DOHH2 (cell line): ENCODE measurements around the gene MBLAC1.

Source experiments
- EZH2phosphoT487 ChIP-seq: fragments of 200-600 bp; sonication (generic); IDR thresholded peaks from 2 replicates; pipeline ENCODE4 v1.6.1; 2017; ENCODE audit warnings: borderline replicate concordance, mild to moderate bottlenecking, antibody characterized with exemption, low read length, moderate library complexity, mixed read lengths
- TF ChIP-seq, protein P1 (sequence below): fragments of 200-600 bp; sonication (generic); IDR thresholded peaks from one replicate; pipeline ENCODE4 v1.5.1; 2014; ENCODE audit warnings: antibody characterized with exemption, mild to moderate bottlenecking, low read depth, low read length; ENCODE audit not compliant: poor library complexity, severe bottlenecking

GRCh38 chr7:100119072-100119969, 7.4 kb upstream of the MBLAC1 start, which contains the start of the genes CNPY4 and TAF6:
- TF ChIP-seq, protein P1, sequence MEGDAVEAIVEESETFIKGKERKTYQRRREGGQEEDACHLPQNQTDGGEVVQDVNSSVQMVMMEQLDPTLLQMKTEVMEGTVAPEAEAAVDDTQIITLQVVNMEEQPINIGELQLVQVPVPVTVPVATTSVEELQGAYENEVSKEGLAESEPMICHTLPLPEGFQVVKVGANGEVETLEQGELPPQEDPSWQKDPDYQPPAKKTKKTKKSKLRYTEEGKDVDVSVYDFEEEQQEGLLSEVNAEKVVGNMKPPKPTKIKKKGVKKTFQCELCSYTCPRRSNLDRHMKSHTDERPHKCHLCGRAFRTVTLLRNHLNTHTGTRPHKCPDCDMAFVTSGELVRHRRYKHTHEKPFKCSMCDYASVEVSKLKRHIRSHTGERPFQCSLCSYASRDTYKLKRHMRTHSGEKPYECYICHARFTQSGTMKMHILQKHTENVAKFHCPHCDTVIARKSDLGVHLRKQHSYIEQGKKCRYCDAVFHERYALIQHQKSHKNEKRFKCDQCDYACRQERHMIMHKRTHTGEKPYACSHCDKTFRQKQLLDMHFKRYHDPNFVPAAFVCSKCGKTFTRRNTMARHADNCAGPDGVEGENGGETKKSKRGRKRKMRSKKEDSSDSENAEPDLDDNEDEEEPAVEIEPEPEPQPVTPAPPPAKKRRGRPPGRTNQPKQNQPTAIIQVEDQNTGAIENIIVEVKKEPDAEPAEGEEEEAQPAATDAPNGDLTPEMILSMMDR, result no peak
- TF ChIP-seq EZH2phosphoT487, result no peak
